ENCODE results near the gene NRXN3.

GRCh38 chr14:79117561-79117960 is 947.4 kb downstream of the NRXN3 start:
- TF ChIP-seq EZH2 (IDR thresholded peaks at IDR 0.05; ENCODE audit: borderline replicate concordance, insufficient read depth, low read length, poor library complexity, severe bottlenecking) (no peak), RAD21 (conservative IDR thresholded peaks at IDR 0.05) (peak; percentile 18)
- TF ChIP-seq, protein P1, sequence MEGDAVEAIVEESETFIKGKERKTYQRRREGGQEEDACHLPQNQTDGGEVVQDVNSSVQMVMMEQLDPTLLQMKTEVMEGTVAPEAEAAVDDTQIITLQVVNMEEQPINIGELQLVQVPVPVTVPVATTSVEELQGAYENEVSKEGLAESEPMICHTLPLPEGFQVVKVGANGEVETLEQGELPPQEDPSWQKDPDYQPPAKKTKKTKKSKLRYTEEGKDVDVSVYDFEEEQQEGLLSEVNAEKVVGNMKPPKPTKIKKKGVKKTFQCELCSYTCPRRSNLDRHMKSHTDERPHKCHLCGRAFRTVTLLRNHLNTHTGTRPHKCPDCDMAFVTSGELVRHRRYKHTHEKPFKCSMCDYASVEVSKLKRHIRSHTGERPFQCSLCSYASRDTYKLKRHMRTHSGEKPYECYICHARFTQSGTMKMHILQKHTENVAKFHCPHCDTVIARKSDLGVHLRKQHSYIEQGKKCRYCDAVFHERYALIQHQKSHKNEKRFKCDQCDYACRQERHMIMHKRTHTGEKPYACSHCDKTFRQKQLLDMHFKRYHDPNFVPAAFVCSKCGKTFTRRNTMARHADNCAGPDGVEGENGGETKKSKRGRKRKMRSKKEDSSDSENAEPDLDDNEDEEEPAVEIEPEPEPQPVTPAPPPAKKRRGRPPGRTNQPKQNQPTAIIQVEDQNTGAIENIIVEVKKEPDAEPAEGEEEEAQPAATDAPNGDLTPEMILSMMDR (IDR thresholded peaks at IDR 0.05; ENCODE audit: poor library complexity, severe bottlenecking), result no peak
